Stimulated activated CD8-positive, alpha-beta memory T cell treated with anti-CD3 and anti-CD28 coated beads, Interleukin-12 subunit alpha, Interleukin-12 subunit beta, amount 100 ng/mL, for 24 hours (primary cell): ENCODE results near the gene WASHC4.
"Not testable (repeated sequence)": the region's sequence is repeated elsewhere in the genome, so short reads cannot be mapped to it uniquely, and the experiment has no call there.

ENCODE experiments used
- DNase-seq: peaks from one replicate; pipeline ENCODE4 v3.0.0-alpha.2; 2020; ENCODE audit errors: extremely low read depth

The WASHC4 gene

DNA sequence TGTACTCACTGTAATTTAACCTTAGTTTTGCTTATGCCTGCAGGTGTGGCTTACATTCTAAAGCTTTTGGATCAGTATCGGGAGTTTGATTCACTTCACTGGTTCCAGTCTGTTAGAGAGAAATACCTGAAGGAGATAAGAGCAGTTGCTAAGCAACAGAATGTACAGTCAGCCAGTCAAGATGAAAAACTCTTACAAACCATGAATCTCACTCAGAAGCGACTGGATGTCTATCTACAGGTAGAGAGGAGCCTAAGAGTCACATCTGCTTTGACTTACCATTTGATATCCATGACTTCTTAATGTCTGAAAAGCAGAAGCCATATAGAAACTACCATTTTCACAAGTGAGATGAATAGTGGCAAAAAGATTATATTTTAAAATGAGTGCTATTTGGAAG, 56.5 kb downstream of the WASHC4 start:
- DNase-seq: no peak

DNA sequence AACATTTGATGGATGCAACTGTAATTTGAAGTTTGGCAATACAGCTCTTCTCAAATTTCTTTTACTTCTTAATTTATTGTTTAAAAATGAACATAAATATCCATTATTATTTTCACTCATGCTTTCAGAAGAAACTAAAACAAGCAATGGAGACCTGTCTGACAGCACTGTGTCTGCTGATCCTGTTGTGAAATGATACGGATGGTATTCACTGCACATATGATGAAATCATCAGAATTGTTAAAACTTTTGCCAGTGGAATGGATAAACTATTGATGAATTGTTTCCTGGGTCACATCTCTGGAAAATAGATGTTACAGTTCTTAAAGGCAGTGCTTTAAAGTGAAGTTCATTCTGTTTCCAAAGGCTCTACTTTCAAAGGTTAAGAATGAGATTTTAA, 59.2 kb downstream of the WASHC4 start:
- DNase-seq: no peak

DNA sequence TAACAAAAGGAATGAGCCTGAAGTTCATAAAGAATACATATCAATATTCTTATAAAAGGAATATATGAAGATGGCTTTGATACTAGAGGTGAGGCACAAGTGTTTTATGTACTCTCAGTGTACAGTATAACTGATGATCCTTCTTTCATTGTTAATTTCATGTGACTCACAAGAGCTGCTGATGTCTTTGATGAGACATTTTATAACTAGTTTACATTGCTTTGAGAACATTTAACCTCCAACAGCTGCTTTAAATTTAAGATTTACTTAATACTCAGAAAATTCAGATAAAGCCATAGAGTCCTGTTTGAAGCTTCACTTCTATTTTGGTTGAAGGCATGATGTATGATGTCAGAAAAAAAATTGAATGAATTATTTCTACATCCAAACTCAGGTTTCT, 59.8 kb downstream of the WASHC4 start:
- no peak for DNase-seq

DNA sequence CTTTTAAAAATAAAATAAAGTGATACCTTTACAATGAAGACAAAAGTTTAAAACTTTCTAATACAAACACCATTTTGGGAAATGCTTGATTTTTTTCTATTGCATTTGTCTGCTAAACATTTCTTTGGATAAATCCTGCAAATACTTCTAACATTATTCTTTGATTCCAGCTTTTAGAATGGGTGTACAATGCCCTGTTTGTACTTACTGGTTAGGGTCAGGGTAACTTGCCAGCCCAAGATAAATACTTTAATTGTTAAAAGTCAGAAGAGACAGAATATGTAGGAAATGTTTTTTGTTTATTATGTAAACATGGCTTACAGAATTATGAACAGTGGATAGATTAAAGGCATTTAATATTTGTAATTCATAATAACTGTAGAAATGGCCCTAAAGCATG, 60.5 kb downstream of the WASHC4 start:
- DNase-seq: no peak

DNA sequence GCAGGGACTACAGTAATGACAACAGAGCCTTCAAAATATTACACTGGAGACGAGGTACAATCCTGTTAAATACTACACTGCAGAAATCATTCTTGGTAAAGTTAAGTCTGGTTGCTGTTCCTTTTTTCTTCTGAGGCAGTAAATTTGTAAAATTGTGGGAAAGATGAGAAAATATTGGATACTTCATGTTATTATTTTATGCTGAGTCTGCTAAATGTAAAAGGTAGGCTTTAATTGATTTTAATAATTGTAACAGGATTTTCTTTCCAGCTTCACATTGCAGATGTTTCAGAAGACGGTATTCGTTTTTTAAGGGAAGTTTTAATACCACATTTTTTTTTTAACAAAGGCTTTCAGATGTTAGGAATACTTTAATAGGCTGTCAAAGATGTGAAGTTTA, 62.6 kb downstream of the WASHC4 start:
- no peak for DNase-seq

DNA sequence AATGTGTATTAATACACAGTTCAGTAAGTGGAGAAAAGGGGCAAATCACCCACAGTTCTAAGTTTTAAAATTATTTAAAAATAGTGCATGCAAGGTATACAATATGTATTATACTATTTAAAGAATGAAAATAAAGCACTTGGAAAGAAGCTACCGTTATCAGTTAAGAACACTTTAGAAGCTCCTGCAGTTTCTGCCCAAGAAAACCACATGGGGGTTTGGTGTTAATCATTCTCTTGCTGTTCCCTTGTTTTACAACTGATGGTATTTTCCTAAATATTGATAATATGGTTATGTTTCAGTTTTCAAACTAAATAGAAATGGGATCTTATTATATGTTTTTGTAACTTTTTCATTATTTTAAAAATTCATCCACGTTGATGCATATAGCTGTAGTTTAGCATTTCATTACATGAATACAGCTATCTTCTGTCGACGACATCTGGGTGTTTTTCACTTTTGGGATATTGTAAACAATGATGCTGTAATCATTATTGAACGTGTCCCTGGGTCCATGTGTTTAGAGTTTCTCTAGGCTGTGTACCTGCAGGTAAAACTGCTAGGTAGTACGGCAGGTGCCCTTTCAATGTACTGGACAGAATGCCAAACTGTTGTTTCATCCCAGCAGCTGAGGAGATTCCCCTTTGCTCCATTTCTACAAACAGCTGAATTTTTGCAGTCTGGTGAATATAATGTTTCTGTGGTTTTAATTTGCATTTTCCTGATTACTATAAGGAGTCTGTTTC, 64.3 kb downstream of the WASHC4 start:
- DNase-seq: no peak

DNA sequence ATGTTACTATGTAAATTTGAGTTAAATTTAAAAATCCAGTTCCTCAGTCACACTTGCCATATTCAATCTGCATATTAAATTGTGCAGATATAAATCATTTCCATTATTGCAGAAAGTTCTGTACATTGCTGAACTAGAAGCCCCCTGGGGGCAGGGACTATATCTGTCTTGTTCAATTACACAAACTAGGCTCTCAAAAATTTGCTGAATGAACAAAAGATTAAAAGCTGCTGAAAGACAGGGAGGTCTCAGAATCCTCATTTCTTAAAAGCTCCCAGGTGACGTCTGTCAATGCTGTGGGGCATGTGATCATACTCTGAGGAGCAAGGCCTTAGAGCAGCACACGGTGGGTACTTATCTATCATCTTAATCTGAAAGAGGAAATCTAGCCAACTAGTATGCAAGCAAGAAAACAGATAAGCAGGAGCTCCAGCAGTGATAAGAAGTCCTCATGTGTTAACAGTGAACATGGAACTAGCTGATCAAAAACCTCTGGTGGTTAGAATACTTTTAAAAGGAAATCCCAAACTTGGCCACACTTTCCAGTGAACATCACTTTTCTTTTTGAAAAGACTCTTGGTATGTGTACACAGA, 68.0 kb downstream of the WASHC4 start:
- no peak for DNase-seq

DNA sequence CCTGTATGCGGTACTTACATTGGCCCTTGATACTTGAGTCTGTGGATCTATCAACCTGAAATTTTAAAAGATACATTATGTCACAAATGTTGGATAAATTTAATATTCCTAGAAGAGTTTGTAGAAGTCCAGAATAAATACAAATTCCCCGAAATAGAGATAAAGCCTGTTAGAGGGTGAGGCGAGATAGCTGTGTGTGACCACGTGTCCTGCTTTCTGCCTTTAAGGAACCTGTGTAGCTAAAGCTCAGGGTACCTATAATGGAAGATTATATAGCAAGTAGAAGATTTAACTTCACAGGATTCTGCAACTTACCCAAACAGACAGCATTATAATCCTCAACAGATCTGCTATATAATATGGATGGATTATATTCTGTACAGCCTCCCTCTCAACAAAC, 69.7 kb downstream of the WASHC4 start:
- DNase-seq: no peak

DNA sequence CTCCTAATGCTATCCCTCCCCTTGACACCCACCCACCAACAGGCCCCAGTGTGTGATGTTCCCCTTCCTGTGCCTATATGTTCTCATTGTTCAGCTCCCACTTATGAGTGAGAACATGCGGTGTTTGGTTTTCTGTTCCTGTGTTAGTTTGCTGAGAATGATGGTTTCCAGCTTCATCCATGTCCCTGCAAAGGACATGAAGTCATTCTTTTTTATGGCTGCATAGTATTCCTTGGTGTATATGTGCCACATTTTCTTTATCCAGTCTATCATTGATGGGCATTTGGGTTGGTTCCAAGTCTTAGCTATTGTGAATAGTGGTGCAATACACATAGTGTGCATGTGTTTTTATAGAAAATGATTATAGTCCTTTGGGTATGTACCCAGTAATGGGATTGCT, 71.6 kb downstream of the WASHC4 start:
- not testable (repeated sequence) for DNase-seq

DNA sequence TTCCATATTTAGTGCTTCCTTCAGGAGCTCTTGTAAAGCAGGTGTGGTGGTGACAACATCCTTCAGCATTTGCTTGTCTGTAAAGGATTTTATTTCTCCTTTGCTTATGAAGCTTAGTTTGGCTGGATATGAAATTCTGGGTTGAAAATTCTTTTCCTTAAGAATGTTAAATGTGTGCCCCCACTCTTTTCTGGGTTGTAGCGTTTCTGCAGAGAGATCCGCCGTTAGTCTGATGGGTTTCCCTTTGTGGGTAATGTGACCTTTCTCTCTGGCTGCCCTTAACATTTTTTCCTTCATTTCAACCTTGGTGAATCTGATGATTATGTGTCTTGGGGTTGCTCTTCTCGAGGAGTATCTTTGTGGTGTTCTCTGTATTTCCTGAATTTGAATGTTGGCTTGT, 75.9 kb downstream of the WASHC4 start:
- DNase-seq: not testable (repeated sequence)

DNA sequence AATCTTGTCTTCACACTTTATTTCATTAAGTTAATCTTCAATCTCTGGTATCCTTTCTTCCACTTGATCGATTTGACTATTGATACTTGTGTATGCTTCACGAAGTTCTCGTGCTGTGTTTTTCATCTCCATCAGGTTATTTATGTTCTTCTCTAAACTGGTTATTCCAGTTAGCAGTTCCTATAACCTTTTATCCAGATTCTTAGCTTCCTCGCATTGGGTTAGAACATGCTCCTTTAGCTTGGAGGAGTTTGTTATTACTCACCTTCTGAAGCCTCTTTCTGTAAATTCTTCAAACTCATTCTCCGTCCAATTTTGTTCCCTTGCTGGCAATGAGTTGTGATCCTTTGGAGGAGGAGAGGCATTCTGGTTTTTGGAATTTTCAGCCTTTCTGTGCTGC, 76.4 kb downstream of the WASHC4 start:
- not testable (repeated sequence) for DNase-seq

DNA sequence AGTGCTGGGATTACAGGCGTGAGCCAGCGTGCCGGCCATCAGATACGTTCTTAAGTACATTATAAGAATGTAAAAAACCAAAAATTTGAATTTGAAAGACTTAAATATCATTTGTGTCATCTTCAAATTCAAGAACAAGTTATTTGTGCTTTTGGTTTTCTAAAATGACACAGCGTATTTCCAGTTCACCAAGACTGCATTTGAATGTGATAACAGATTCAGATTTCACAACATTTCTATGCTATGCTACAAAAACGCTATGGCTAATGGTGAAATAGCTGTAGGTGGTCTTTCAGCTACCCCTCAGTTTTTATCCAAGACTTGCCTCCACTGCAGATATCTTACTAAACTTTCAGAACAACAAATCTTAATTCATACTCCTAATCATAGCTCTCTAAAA, 81.8 kb downstream of the WASHC4 start:
- DNase-seq: no peak

DNA sequence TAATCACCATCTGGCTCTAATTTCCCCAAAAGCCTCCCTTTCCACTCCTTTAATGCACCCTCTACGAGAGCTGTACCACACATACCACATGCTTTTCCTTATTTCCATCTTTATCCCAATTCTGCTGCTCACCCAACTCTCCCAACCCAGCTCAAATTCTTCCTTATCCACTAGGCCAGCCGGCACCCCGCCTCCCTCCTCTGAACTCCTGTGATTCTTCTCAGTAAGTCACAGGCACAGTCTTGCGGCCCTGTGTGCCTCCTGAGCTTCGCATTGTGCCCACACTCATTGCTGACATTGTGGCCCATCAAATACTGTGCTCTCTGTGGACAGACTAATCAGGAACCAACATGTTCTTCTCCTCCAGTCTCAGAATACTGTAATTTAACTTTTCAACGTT, 83.0 kb downstream of the WASHC4 start:
- DNase-seq: no peak

DNA sequence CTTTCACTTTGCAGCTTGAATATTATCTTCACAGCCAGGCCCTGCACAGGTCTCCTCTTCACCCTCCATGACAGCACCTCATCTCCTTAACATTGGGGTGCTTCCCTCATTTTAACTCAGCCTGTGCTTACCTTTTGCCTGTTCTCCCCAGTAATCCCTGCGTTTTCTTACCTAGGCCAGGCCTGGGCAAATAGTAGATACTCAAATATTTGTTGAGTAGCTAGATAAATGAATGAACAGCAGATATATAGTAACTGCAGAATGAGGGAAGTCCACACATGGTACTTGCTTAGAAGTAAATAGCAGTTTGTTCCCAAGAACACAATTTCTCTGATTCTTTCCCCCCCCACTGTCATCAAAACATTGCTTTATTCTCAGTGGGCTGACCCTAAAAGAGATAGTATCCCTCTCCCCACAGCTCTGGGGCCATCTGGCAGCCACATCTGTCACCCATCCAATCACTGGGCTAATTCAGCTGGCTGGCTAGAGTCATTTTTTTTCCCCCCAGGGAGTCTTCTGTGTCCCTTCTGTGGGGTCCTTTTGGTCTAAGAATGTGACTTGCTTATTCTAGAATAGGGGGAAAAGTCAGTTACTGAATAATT, 85.2 kb downstream of the WASHC4 start:
- no peak for DNase-seq

DNA sequence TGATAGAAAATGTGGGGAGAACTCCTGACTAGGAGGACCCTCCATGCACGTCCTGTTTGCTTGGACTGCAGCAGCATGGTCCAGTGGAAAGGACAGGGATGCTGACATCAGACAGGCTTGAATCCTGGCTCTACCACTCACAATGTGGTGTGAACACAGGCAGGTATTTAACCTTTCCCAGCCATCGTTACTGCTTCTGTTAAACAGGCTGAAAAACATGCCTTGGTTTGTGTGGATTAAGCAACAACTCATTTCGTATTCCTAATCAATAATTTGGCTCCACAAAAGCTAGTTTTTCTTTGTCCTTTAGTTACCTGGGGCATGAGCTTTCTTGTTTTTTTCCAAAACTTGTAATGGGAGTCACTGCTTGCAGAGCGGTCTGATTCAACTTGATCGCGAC, 87.4 kb downstream of the WASHC4 start:
- no peak for DNase-seq

DNA sequence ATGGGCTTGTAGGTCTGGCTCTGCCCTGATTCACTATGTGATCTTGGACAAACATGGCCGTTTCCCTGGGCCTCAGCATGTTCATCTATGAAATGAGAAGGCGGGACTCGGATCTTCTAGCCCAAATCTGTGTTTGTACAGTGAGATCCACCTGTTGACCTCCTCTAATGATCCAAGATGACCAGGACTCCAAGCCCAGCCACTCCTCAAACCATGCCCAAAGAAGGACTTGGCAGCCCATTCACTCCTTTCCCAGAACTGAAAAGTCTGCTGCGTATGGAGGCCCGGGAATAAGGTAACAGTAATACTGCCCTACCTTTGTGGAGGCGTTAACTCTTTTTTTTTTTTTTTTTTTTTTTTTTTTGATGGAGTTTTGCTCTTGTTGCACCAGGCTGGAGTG, 88.6 kb downstream of the WASHC4 start:
- DNase-seq: no peak

DNA sequence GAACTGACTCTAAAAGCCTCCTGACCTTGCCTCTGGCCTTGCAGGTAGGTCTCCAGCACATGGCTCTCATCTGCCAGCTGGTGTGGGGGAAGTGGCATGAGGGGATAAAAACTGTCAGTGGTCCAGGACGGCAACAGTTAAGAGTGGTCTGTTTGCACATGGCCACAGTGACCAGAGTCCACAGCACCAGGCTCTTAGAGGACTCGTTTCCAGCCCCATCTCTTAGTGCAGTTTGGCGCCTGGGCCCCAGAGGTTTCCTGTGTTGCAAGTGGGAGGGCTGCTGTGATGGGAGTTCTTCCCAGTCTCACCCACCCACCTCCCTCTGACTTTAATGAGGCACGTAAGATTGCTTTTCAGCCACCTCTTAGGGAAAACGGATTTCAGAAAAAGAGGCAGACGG, 91.4 kb downstream of the WASHC4 start:
- no peak for DNase-seq

DNA sequence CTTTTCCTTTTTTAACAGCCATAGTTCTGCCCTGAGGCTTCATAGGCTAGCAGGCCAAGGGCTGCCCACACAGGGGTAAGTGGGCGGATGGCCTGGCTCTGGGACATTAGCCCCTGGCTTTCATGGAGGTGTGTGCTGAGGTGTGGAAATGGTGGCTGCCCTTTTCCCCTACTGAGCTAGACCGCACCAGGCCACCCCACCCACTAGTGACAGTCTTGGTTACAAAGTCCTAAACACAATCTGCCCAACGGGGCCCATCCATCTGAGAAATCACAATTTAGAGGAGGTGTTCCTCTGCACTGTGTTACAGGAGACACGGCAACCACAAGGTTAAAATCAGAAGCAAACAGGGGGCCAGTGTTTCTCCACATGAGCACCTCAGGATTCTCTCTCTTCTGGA, 92.9 kb downstream of the WASHC4 start:
- no peak for DNase-seq

DNA sequence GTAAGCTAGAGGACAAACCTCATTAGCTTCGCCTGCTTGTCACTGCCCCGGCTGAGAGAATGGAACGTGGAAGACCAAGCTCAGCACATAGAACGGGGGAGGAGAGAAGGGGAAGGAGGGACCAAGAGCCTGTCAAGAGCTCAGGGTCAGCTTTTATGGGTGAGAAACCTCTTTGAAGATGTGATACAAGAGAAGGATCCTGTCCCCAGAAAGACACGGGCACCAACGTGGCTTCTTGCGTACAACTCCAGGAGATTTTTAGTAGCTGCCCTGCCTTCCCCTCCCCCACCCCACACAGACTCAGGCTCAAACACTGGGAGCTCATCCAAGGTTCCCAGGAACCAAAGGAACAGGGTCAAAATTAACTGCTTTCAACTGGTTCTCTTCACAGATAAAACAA, 93.8 kb downstream of the WASHC4 start:
- no peak for DNase-seq

DNA sequence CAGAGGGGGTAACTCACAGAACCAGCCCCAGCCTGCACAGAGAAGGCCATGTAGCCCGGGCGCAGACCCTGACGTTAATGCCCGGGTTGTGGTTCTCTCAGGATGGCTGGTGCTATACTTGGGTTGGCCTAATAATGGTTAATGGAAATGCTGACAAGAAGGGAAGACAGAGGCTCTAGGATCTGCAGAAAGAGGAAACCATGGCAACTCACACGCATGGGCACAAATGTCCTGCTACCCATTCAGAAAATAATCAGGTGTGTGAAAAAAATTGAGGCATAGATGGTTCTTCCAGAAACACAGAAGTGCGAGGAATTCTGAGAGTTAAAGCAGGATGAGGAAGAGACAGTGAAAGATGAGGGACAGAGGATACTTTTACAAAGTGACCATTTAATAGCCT, 94.7 kb downstream of the WASHC4 start:
- no peak for DNase-seq

DNA sequence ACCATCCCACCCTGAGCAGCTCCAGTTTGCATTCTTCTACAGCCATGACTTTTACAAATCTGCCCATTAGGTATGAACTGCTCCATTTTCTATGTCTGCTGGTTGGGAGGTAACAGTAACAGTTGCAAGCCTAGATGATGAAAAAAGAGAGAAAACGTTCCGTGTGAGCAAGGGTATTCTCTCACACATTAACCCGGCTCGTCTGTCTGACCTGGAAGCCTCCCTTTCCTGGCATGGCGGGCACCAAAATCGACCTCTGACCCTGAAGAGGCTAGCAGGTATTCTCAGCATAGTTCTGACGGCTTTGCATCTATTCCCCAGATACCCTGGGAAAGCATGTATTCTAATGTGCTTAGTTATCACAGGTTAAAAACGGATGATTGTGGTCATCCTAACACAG, 96.6 kb downstream of the WASHC4 start:
- no peak for DNase-seq

DNA sequence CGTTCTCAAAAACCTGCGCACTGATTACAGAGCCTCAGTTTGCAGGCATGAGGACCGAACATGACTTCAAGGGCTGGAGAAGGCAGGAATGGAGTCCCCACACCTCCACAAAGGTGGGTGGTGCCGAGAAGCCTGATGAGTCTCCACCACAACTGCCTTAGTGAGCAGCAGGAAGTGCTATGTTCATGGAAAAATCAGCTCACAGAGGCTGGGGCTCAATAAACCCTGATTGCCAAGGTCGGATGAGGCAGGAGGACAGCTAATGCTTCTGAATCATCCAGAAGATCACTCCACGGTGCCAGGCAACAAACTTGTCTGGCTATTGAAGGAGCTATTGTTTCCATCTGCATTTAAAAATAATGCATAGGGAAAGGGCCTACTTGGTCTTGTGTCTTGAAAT, 97.4 kb downstream of the WASHC4 start:
- no peak for DNase-seq

DNA sequence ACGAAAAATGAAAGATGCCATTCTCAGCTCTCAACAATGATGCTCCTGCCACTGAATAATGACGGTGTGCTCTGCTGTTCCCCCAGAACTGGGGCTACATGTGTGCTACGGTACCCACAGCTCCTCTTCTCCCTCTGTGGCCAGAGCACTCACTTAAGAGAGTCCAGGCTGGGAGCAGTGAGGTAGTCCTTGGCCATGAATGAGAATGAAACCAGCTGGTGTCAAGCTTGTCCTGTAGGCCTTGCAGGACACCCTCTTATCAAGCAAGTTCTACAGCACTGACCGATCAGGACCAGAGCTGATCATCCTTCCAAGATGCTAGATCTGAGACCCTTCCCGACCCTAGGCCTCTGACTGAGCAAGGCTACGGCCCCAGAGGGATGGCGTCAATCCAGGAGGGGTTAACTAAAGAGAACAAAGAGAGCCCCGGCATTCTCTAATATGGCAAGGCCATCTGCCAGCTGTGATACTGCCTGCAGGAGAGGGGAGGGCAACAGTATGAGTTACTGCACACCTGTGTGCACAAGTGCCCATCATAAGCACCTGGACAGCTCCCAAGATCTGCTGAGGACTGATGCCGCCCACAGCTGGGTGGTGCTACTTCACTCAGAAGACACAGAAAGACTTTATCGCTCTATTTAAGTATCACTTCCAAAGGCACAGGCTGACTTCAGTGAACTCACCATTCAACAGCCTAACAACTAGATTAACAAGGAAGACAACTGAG, 98.0 kb downstream of the WASHC4 start:
- no peak for DNase-seq
